IPS DF 4.7 (cell line): Measurements from ENCODE around the gene TRAM2.

Experiments
- DNase-seq: peaks from one replicate; pipeline ENCODE4 v3.0.0-alpha.2; 2013; ENCODE audit warnings: low spot score; ENCODE audit errors: extremely low read depth

TRAM2 gene

GRCh38 chr6:52570291-52570700 lies 6.6 kb downstream of the TRAM2 start:
- no peak for DNase-seq

GRCh38 chr6:52568320-52568719 lies 8.5 kb downstream of the TRAM2 start:
- DNase-seq = no peak

GRCh38 chr6:52566853-52567279 lies 10.0 kb downstream of the TRAM2 start:
- DNase-seq = no peak

GRCh38 chr6:52566201-52566600 lies 10.7 kb downstream of the TRAM2 start:
- DNase-seq = no peak

GRCh38 chr6:52564856-52565255 lies 12.0 kb downstream of the TRAM2 start:
- DNase-seq = no peak

- DNase-seq = no peak
Measured at GRCh38 chr6:52562911-52563310, 13.9 kb downstream of the TRAM2 start.

- DNase-seq = no peak
Measured at GRCh38 chr6:52560462-52560861, 16.4 kb downstream of the TRAM2 start.

GRCh38 chr6:52558266-52559000 lies 18.4 kb downstream of the TRAM2 start:
- no peak for DNase-seq

GRCh38 chr6:52557389-52558265 lies 19.2 kb downstream of the TRAM2 start:
- no peak for DNase-seq

- no peak for DNase-seq
Measured at GRCh38 chr6:52555518-52556233, 21.2 kb downstream of the TRAM2 start.

GRCh38 chr6:52554684-52555280 lies 22.1 kb downstream of the TRAM2 start:
- no peak for DNase-seq

GRCh38 chr6:52553719-52554118 lies 23.1 kb downstream of the TRAM2 start:
- DNase-seq = no peak

- DNase-seq = no peak
Measured at GRCh38 chr6:52553158-52553557, 23.7 kb downstream of the TRAM2 start.

GRCh38 chr6:52552278-52552643 lies 24.6 kb downstream of the TRAM2 start:
- DNase-seq = no peak

GRCh38 chr6:52551483-52552277 lies 25.2 kb downstream of the TRAM2 start:
- DNase-seq = no peak

GRCh38 chr6:52550870-52551269 lies 26.0 kb downstream of the TRAM2 start:
- DNase-seq = no peak

- DNase-seq = no peak
Measured at GRCh38 chr6:52550014-52550575, 26.8 kb downstream of the TRAM2 start.

GRCh38 chr6:52549428-52549827 lies 27.4 kb downstream of the TRAM2 start:
- no peak for DNase-seq

- no peak for DNase-seq
Measured at GRCh38 chr6:52548999-52549398, 27.9 kb downstream of the TRAM2 start.

- no peak for DNase-seq
Measured at GRCh38 chr6:52548353-52548713, 28.5 kb downstream of the TRAM2 start.
